Kidney (tissue), 14 donors: ENCODE measurements around the gene ABCF1. TPM values are rescaled to one million over a fixed set of nuclear protein-coding genes. Genes with fewer than 3 reads are reported as not detected.

Source experiments
- DNase-seq, 5 donors: peaks; one replicate each; pipeline ENCODE4 v3.0.0-alpha.2; 2013 to 2020
- FAIRE-seq: peaks from 2 replicates; lab custom pipeline; 2012; peaks lifted over from hg19 to GRCh38; lab: Jason Lieb, UNC
- H3K27ac ChIP-seq, 2 donors: one replicate each; pipeline ENCODE4 v1.7.0; 2013; ENCODE audit warnings: low read depth in 2 of 2, low read length in 2 of 2, inconsistent platforms in 1 of 2
- H3K27me3 ChIP-seq: one replicate; pipeline ENCODE4 v1.7.1; 2013; ENCODE audit warnings: low read length, inconsistent platforms; ENCODE audit not compliant: control insufficient read depth, insufficient read depth
- H3K36me3 ChIP-seq, 3 donors: one replicate each; pipeline versions ENCODE4 v1.7.0 to v1.7.1; 2013; ENCODE audit warnings: low read length in 3 of 3, control low read depth in 1 of 3, inconsistent platforms in 1 of 3; ENCODE audit not compliant: insufficient read depth in 3 of 3, control insufficient read depth in 2 of 3
- H3K4me1 ChIP-seq, 3 donors: one replicate each; pipeline versions ENCODE4 v1.7.0 to v1.7.1; 2013; ENCODE audit warnings: low read length in 3 of 3, inconsistent platforms in 1 of 3, low read depth in 1 of 3; ENCODE audit not compliant: control insufficient read depth in 2 of 3, insufficient read depth in 2 of 3
- H3K4me3 ChIP-seq, 3 donors: one replicate each; pipeline versions ENCODE4 v1.7.0 to v1.8.1; 2013; ENCODE audit warnings: low read length in 3 of 3, control low read depth in 1 of 3, inconsistent platforms in 1 of 3
- H3K9ac ChIP-seq, 3 donors: one replicate each; pipeline versions ENCODE4 v1.7.0 to v1.7.1; 2013; ENCODE audit warnings: low read length in 3 of 3, control low read depth in 1 of 3, inconsistent platforms in 1 of 3
- H3K9me3 ChIP-seq, 3 donors: one replicate each; pipeline versions ENCODE4 v1.7.0 to v1.7.1; 2013; ENCODE audit warnings: low read length in 3 of 3, control low read depth in 1 of 3, inconsistent platforms in 1 of 3; ENCODE audit not compliant: control insufficient read depth in 2 of 3, insufficient read depth in 1 of 3
- intact Hi-C: fragments of 100-400 bp; cut with DNase I; formaldehyde crosslinking; loops from one replicate; pipeline ENCODE4 v1.11.1; 2022
- polyA plus RNA-seq: library from polyadenylated mRNA; stranded (reverse); fragments of 350-450 nt; fragmentation: Illumina TruSeq; extraction: RNeasy Lipid Tissue Mini Kit (QIAGEN cat#74804); gene quantifications from one replicate; pipeline ENCODE4 v1.2.3, GENCODE V29; 2014; ENCODE audit warnings: low read depth, low replicate concordance; ENCODE audit not compliant: insufficient read depth
- total RNA-seq: library from RNA; stranded (reverse); fragmentation: NEBNext Ultra II Directional; extraction: Animal tissue kit (Norgen Biotek cat#: 25700); gene quantifications from one replicate; pipeline ENCODE4 v1.2.1, GENCODE V29; 2021
- TF ChIP-seq, protein P1 (sequence below): IDR thresholded peaks from 3 replicates; pipeline ENCODE4 v1.5.1; 2012; ENCODE audit warnings: mild to moderate bottlenecking, moderate library complexity, borderline replicate concordance; ENCODE audit not compliant: insufficient read depth; ENCODE audit errors: extremely low read depth
- donor health status: control.
- donor health status: control.
- donor health status: control.
- donor health status: control.
- donor health status: control.
- donor health status: DM: yes; HTN: yes; CAD: no.
- donor health status: Normal renal cell carcinoma (clear cell type).

The ABCF1 gene
- total and polyA plus RNA-seq, 2 donors from 2014 or later: 32.9 to 47.2 TPM

GRCh38 chr6:30578051-30578450, 6.8 kb downstream of the ABCF1 start:
- FAIRE-seq (no peak), DNase-seq (no peak)
- Histone ChIP-seq H3K4me3 (no peak overlapping the region), H3K36me3 (peaks cover 12 to 46% (median 30%) of the 10 kb centered on the region in 3 donors), H3K27me3 (no peaks in the 10 kb centered on the region), H3K27ac (no peak overlapping the region), H3K9me3 (no peaks in the 10 kb centered on the region), H3K4me1 (peaks cover 0 to 8% (median 7%) of the 10 kb centered on the region in 3 donors), H3K9ac (no peak overlapping the region)
- intact Hi-C loops: no loop called here
- TF ChIP-seq, protein P1, sequence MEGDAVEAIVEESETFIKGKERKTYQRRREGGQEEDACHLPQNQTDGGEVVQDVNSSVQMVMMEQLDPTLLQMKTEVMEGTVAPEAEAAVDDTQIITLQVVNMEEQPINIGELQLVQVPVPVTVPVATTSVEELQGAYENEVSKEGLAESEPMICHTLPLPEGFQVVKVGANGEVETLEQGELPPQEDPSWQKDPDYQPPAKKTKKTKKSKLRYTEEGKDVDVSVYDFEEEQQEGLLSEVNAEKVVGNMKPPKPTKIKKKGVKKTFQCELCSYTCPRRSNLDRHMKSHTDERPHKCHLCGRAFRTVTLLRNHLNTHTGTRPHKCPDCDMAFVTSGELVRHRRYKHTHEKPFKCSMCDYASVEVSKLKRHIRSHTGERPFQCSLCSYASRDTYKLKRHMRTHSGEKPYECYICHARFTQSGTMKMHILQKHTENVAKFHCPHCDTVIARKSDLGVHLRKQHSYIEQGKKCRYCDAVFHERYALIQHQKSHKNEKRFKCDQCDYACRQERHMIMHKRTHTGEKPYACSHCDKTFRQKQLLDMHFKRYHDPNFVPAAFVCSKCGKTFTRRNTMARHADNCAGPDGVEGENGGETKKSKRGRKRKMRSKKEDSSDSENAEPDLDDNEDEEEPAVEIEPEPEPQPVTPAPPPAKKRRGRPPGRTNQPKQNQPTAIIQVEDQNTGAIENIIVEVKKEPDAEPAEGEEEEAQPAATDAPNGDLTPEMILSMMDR: no peak

GRCh38 chr6:30583921-30584320, 12.7 kb downstream of the ABCF1 start:
- Histone ChIP-seq H3K4me3 (no peak overlapping the region), H3K27me3 (no peaks in the 10 kb centered on the region), H3K4me1 (no peaks in the 10 kb centered on the region), H3K9me3 (no peaks in the 10 kb centered on the region), H3K27ac (no peak overlapping the region), H3K36me3 (peaks cover 12 to 70% (median 50%) of the 10 kb centered on the region in 3 donors), H3K9ac (no peak overlapping the region)
- peak in 1 of 5 donors; percentile 17 for DNase-seq
- intact Hi-C loops: no loop called here
- TF ChIP-seq, protein P1: no peak
- FAIRE-seq: no peak

DNA sequence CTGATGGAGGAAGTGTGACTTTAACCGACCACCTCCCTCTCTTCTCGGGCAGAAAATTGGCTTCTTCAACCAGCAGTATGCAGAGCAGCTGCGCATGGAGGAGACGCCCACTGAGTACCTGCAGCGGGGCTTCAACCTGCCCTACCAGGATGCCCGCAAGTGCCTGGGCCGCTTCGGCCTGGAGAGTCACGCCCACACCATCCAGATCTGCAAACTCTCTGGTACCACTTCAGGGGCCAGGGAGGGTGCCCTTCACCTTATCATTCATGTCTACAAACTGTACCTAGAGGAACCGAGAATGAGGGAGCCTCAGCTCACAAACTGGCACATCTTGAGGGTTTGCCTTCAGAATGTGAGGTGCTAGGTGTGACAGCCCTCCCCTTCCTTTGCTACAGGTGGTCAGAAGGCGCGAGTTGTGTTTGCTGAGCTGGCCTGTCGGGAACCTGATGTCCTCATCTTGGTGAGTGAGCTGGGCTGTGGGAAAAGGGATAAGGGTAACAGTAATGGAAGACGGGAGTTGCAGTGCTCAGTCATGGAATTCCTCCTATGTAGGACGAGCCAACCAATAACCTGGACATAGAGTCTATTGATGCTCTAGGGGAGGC, 18.6 kb downstream of the ABCF1 start:
- intact Hi-C loops: no loop called here
- Histone ChIP-seq H3K9ac (no peak overlapping the region), H3K27me3 (no peaks in the 10 kb centered on the region), H3K9me3 (no peaks in the 10 kb centered on the region), H3K27ac (no peak overlapping the region), H3K4me1 (peaks cover 0 to 12% (median 6%) of the 10 kb centered on the region in 3 donors), H3K4me3 (no peak overlapping the region), H3K36me3 (peaks cover 11 to 51% (median 35%) of the 10 kb centered on the region in 3 donors)
- DNase-seq: no peak
- TF ChIP-seq, protein P1: no peak
- no peak for FAIRE-seq
